ENCODE results near the gene DNAJC9.
A peak's percentile ranks its signal among the peaks of the same experiment; 100 is the strongest.

- TF ChIP-seq POLR2A (IDR thresholded peaks at IDR 0.05), result peak in 1 of 2 donors; percentile 34
- TF ChIP-seq, protein P1, sequence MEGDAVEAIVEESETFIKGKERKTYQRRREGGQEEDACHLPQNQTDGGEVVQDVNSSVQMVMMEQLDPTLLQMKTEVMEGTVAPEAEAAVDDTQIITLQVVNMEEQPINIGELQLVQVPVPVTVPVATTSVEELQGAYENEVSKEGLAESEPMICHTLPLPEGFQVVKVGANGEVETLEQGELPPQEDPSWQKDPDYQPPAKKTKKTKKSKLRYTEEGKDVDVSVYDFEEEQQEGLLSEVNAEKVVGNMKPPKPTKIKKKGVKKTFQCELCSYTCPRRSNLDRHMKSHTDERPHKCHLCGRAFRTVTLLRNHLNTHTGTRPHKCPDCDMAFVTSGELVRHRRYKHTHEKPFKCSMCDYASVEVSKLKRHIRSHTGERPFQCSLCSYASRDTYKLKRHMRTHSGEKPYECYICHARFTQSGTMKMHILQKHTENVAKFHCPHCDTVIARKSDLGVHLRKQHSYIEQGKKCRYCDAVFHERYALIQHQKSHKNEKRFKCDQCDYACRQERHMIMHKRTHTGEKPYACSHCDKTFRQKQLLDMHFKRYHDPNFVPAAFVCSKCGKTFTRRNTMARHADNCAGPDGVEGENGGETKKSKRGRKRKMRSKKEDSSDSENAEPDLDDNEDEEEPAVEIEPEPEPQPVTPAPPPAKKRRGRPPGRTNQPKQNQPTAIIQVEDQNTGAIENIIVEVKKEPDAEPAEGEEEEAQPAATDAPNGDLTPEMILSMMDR (IDR thresholded peaks at IDR 0.05), result no peak
These were observed at the start of gene DNAJC9 for GRCh38 chr10:73246646-73247508.

All from lower leg skin (tissue), 3 donors.